Subcutaneous adipose tissue (tissue), 4 donors: Measurements from ENCODE around the gene SNAPIN. TPM values are rescaled to one million over a fixed set of nuclear protein-coding genes. Genes with fewer than 3 reads are reported as not detected.

Experiments
- CTCF ChIP-seq: fragments of 450-650 bp; IDR thresholded peaks from one replicate; pipeline ENCODE4 v1.5.1; 2016; ENCODE audit warnings: low read depth, mild to moderate bottlenecking, control low read depth, antibody characterized with exemption, moderate library complexity
- total RNA-seq, 4 donors: library from RNA; depleted of rRNA; stranded (reverse); fragments of >200 nt; gene quantifications; one replicate each; pipeline ENCODE4 v1.1.0, GENCODE V29; 2016

Gene SNAPIN
- total RNA-seq, 4 donors from 2014 or later = 53.7 to 80.1 (median 65.9) TPM

- TF ChIP-seq CTCF = no peak
Measured at GRCh38 chr1:153617663-153618062, 40.8 kb upstream of the SNAPIN start.

DNA sequence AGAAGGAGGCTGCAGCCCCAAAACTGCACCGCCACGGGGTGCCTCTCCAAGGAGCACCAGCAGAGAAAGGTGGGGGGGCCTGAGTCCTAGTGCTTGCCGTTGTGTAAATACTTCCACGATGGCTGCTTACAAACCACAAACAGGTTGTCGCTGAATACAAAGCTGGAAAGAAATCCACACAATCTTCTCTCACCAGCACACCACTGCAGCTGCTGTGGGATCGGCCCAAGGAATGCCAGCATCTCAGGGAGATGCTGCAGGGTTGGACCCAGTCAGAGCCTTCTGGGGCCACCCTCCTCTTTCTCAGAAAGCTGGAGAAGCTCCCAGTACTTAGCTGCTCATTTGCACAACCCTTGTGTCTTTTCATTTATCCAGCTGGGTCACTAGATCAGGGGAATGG lies 39.3 kb upstream of the SNAPIN start:
- no peak for TF ChIP-seq CTCF

- TF ChIP-seq CTCF = no peak
Measured at GRCh38 chr1:153623101-153623500, 35.4 kb upstream of the SNAPIN start.

GRCh38 chr1:153624965-153625611 lies 33.4 kb upstream of the SNAPIN start:
- no peak for TF ChIP-seq CTCF

GRCh38 chr1:153626477-153626903 lies 32.0 kb upstream of the SNAPIN start:
- TF ChIP-seq CTCF = no peak

GRCh38 chr1:153626904-153627714 lies 31.4 kb upstream of the SNAPIN start, which contains the start of gene S100A13:
S100A13 (minus strand) TSS chr1:153627505; CDS start chr1:153626472, 1,033 bp downstream.
- TF ChIP-seq CTCF = no peak
